H1 (cell line): ENCODE measurements around the gene GDAP2. TPM values are rescaled to one million over a fixed set of nuclear protein-coding genes. Genes with fewer than 3 reads are reported as not detected.

Experiments
- CTCF ChIA-PET: fragments of 300-600 bp; sonication (Branson Sonifier 250); formaldehyde crosslinking; loops from one replicate; lab custom pipeline; 2021; ENCODE audit not compliant: partially characterized antibody; lab: Charles Lee
- POLR2A ChIA-PET: fragments of 300-600 bp; sonication (Branson Sonifier 250); formaldehyde crosslinking; loops from one replicate; lab custom pipeline; 2021; ENCODE audit warnings: inconsistent platforms; ENCODE audit not compliant: partially characterized antibody; lab: Charles Lee
- DNase-seq, 2 experiments: peaks; one replicate each; pipeline versions ENCODE4 v3.0.0 to v3.0.0-alpha.2; 2010 to 2022; ENCODE audit warnings: low spot score in 2 of 2, low read depth in 1 of 2, mixed read lengths in 1 of 2
- FAIRE-seq: peaks from 2 replicates; lab custom pipeline; 2011; peaks lifted over from hg19 to GRCh38; lab: Jason Lieb, UNC
- H2AFZ ChIP-seq: 2 replicates; pipeline ENCODE4 v1.8.1; 2012; ENCODE audit warnings: low read length, inconsistent platforms
- H2AK5ac ChIP-seq: 2 replicates; pipeline ENCODE4 v1.6.1; 2013; ENCODE audit warnings: low read depth, low read length
- H2BK120ac ChIP-seq: replicated peaks from 2 replicates; pipeline ENCODE3; 2013; ENCODE audit warnings: low read depth, low read length, inconsistent platforms
- H2BK12ac ChIP-seq: 2 replicates; pipeline ENCODE4 v1.6.1; 2013; ENCODE audit warnings: low read depth, low read length
- H2BK15ac ChIP-seq: 2 replicates; pipeline ENCODE4 v1.6.1; 2013; ENCODE audit warnings: low read length
- H2BK20ac ChIP-seq: 2 replicates; pipeline ENCODE4 v1.6.1; 2013; ENCODE audit warnings: low read length
- H2BK5ac ChIP-seq: 2 replicates; pipeline ENCODE4 v1.6.1; 2013; ENCODE audit warnings: low read depth, low read length
- H3K14ac ChIP-seq: 2 replicates; pipeline ENCODE4 v1.6.1; 2013; ENCODE audit warnings: inconsistent platforms; ENCODE audit not compliant: insufficient read length
- H3K18ac ChIP-seq: 2 replicates; pipeline ENCODE4 v1.6.1; 2013; ENCODE audit warnings: low read length; ENCODE audit errors: extremely low read depth
- H3K23ac ChIP-seq: 2 replicates; pipeline ENCODE4 v1.6.1; 2013; ENCODE audit warnings: inconsistent platforms; ENCODE audit not compliant: insufficient read length
- H3K23me2 ChIP-seq: 2 replicates; pipeline ENCODE4 v1.6.1; 2013; ENCODE audit warnings: low read depth, low read length
- H3K27ac ChIP-seq: 2 replicates; pipeline ENCODE4 v1.6.1; 2011; ENCODE audit warnings: low read depth, low read length, inconsistent platforms
- H3K27me3 ChIP-seq, 4 experiments: replicated peaks in 1 of 4; 1 replicate in 1 of 4; 2 replicates in 3 of 4; pipeline versions ENCODE4 v1.6.1 to v1.8.1; 2011 to 2013; ENCODE audit warnings: low read length in 3 of 4, mild to moderate bottlenecking in 3 of 4, inconsistent platforms in 2 of 4, mixed read lengths in 2 of 4, moderate library complexity in 1 of 4; ENCODE audit not compliant: control insufficient read depth in 3 of 4, insufficient read depth in 3 of 4; ENCODE audit errors: extremely low read depth in 1 of 4
- H3K36me3 ChIP-seq, 4 experiments: 2 replicates each; pipeline versions ENCODE4 v1.6.1 to v1.8.1; 2011 to 2013; ENCODE audit warnings: mild to moderate bottlenecking in 4 of 4, low read length in 3 of 4, moderate library complexity in 2 of 4, control low read depth in 1 of 4, inconsistent platforms in 1 of 4; ENCODE audit not compliant: insufficient read depth in 4 of 4, control insufficient read depth in 2 of 4
- H3K4ac ChIP-seq: replicated peaks from 2 replicates; pipeline ENCODE3; 2013; ENCODE audit warnings: low read length, low read depth, mixed read lengths, inconsistent platforms; ENCODE audit not compliant: insufficient read length
- H3K4me1 ChIP-seq, 4 experiments: replicated peaks in 1 of 4; 1 replicate in 1 of 4; 2 replicates in 3 of 4; pipeline versions ENCODE4 v1.6.1 to v1.8.1; 2011 to 2013; ENCODE audit warnings: low read length in 3 of 4, inconsistent platforms in 2 of 4, mixed read lengths in 1 of 4; ENCODE audit not compliant: insufficient read depth in 4 of 4, control insufficient read depth in 3 of 4
- H3K4me2 ChIP-seq, 2 experiments: 2 replicates each; pipeline versions ENCODE4 v1.6.1 to v1.8.1; 2011 to 2013; ENCODE audit warnings: low read depth in 2 of 2, low read length in 2 of 2, control low read depth in 1 of 2, inconsistent platforms in 1 of 2, mild to moderate bottlenecking in 1 of 2; ENCODE audit not compliant: insufficient read depth in 1 of 2
- H3K4me3 ChIP-seq, 4 experiments: fragments of 200-600, 300-600 bp in 1 of 4; sonication (generic), shearing (Covaris generic), sonication (Bioruptor Twin) in 1 of 4; 2 replicates each; pipeline versions ENCODE4 v1.5.1 to v1.8.1; 2011 to 2016; ENCODE audit warnings: low read length in 4 of 4, low read depth in 3 of 4, control low read depth in 2 of 4, inconsistent platforms in 2 of 4, mild to moderate bottlenecking in 2 of 4, mixed read lengths in 1 of 4, moderate library complexity in 1 of 4; ENCODE audit not compliant: insufficient read depth in 2 of 4; ENCODE audit errors: extremely low read depth in 1 of 4
- H3K56ac ChIP-seq: replicated peaks from 2 replicates; pipeline ENCODE3; 2013; ENCODE audit warnings: low read depth, mild to moderate bottlenecking, mixed read lengths, low read length, inconsistent platforms; ENCODE audit not compliant: insufficient read length
- H3K79me1 ChIP-seq: 2 replicates; pipeline ENCODE4 v1.6.1; 2013; ENCODE audit warnings: low read depth, low read length, control low read depth
- H3K79me2 ChIP-seq, 2 experiments: 2 replicates each; pipeline versions ENCODE4 v1.6.1 to v1.8.1; 2012 to 2013; ENCODE audit warnings: low read length in 2 of 2, mild to moderate bottlenecking in 2 of 2, inconsistent platforms in 1 of 2; ENCODE audit not compliant: insufficient read depth in 2 of 2, control insufficient read depth in 1 of 2
- H3K9ac ChIP-seq, 4 experiments: replicated peaks in 1 of 4; 1 replicate in 1 of 4; 2 replicates in 3 of 4; pipeline versions ENCODE4 v1.6.1 to v1.8.1; 2011 to 2013; ENCODE audit warnings: low read depth in 3 of 4, low read length in 3 of 4, control low read depth in 2 of 4, mild to moderate bottlenecking in 2 of 4, moderate library complexity in 2 of 4, inconsistent platforms in 1 of 4; ENCODE audit errors: extremely low read depth in 1 of 4
- H3K9me3 ChIP-seq, 2 experiments: 2 replicates each; pipeline versions ENCODE4 v1.6.1 to v1.8.1; 2012 to 2013; ENCODE audit warnings: mild to moderate bottlenecking in 2 of 2, moderate library complexity in 2 of 2, control low read depth in 1 of 2, inconsistent platforms in 1 of 2, low read depth in 1 of 2, low read length in 1 of 2, mixed read lengths in 1 of 2; ENCODE audit not compliant: insufficient read depth in 2 of 2
- H4K20me1 ChIP-seq, 2 experiments: replicated peaks in 1 of 2; 2 replicates each; pipeline versions ENCODE3 to v1.8.1; 2011 to 2013; ENCODE audit warnings: inconsistent platforms in 2 of 2, low read length in 2 of 2, mild to moderate bottlenecking in 1 of 2; ENCODE audit not compliant: insufficient read depth in 2 of 2, control insufficient read depth in 1 of 2
- H4K5ac ChIP-seq: 2 replicates; pipeline ENCODE4 v1.6.1; 2013; ENCODE audit warnings: low read length, low read depth, mixed read lengths, inconsistent platforms; ENCODE audit not compliant: insufficient read length
- H4K8ac ChIP-seq: 2 replicates; pipeline ENCODE4 v1.8.0; 2013; ENCODE audit warnings: mild to moderate bottlenecking, moderate library complexity, low read length, inconsistent platforms; ENCODE audit not compliant: insufficient read depth; ENCODE audit errors: extremely low read depth
- H4K91ac ChIP-seq: replicated peaks from 2 replicates; pipeline ENCODE3; 2013; ENCODE audit warnings: low read length, mixed read lengths, inconsistent platforms; ENCODE audit not compliant: insufficient read length
- GTF2F1 ChIP-seq: IDR thresholded peaks from 2 replicates; pipeline ENCODE4 v1.6.1; 2012; ENCODE audit warnings: low read depth, low read length, improper control_type of control experiment, borderline replicate concordance
- JUN ChIP-seq: IDR thresholded peaks from 2 replicates; pipeline ENCODE4 v1.6.1; 2011; ENCODE audit warnings: low read depth, mild to moderate bottlenecking, improper control_type of control experiment, low read length
- MAX ChIP-seq: IDR thresholded peaks from 2 replicates; pipeline ENCODE4 v1.6.1; 2012; ENCODE audit warnings: inconsistent platforms
- NANOG ChIP-seq: IDR thresholded peaks from 2 replicates; pipeline ENCODE4 v1.6.1; 2011; ENCODE audit warnings: low read length, low read depth, mild to moderate bottlenecking, inconsistent platforms; ENCODE audit not compliant: insufficient read depth, poor library complexity, severe bottlenecking
- NRF1 ChIP-seq: IDR thresholded peaks from 2 replicates; pipeline ENCODE4 v1.6.1; 2011; ENCODE audit warnings: mild to moderate bottlenecking, low read depth, low read length, improper control_type of control experiment
- POU5F1 ChIP-seq: IDR thresholded peaks from 2 replicates; pipeline ENCODE4 v1.6.1; 2011; ENCODE audit warnings: low read depth, mild to moderate bottlenecking, low read length, moderate library complexity
- RAD21 ChIP-seq, 2 experiments: IDR thresholded peaks in 1 of 2; conservative IDR thresholded peaks in 1 of 2; 2 replicates each; pipeline ENCODE4 v1.6.1; 2011; ENCODE audit warnings: low read depth in 2 of 2, low read length in 2 of 2, improper control_type of control experiment in 1 of 2, inconsistent platforms in 1 of 2, mild to moderate bottlenecking in 1 of 2, moderate library complexity in 1 of 2
- RFX5 ChIP-seq: IDR thresholded peaks from 2 replicates; pipeline ENCODE4 v1.6.1; 2011; ENCODE audit warnings: low read depth, low read length, improper control_type of control experiment, borderline replicate concordance
- SAP30 ChIP-seq: fragments of 300-600 bp; sonication (generic); IDR thresholded peaks from 2 replicates; pipeline ENCODE4 v1.7.1; 2012; ENCODE audit warnings: low read length, moderate library complexity, mild to moderate bottlenecking, inconsistent platforms; ENCODE audit not compliant: insufficient read depth, insufficient replicate concordance
- SIX5 ChIP-seq: IDR thresholded peaks from 2 replicates; pipeline ENCODE4 v1.6.1; 2011; ENCODE audit warnings: mild to moderate bottlenecking, low read depth, low read length
- SP4 ChIP-seq: IDR thresholded peaks from 2 replicates; pipeline ENCODE4 v1.6.1; 2012; ENCODE audit warnings: low read length, inconsistent platforms
- TCF12 ChIP-seq: IDR thresholded peaks from 2 replicates; pipeline ENCODE4 v1.6.1; 2011; ENCODE audit warnings: low read depth, mild to moderate bottlenecking, low read length
- WGBS, 2 experiments: shearing (Covaris generic) in 1 of 2; methylation state at CpG; one replicate each; pipeline versions ENCODE4 v1.1.6 to v1.1.7; 2013 to 2015; ENCODE audit warnings: low lambda C conversion rate in 2 of 2, mixed read lengths in 2 of 2, inconsistent platforms in 1 of 2, low coverage in 1 of 2, missing lambda C conversion rate in 1 of 2; ENCODE audit not compliant: insufficient replicate concordance in 2 of 2, insufficient coverage in 1 of 2, insufficient read length in 1 of 2; ENCODE audit errors: extremely low coverage in 1 of 2, missing lambda C conversion rate in 1 of 2; 5-methylcytosine and 5-hydroxymethylcytosine counted together
- polyA plus RNA-seq, 7 experiments: library from polyadenylated mRNA; depleted of rRNA in 3 of 7; stranded (reverse) in 5 of 7; unstranded in 2 of 7; fragments of >200 nt in 5 of 7; fragments of 200-250 nt in 2 of 7; gene quantifications; 1 replicate in 5 of 7; 2 replicates in 1 of 7; 4 replicates in 1 of 7; pipeline versions ENCODE4 v1.2.1 to v1.2.3, GENCODE V29; 2011 to 2013; ENCODE audit warnings: missing spikeins in 2 of 7, mixed read lengths in 2 of 7
- total RNA-seq: library from RNA; stranded (reverse); fragmentation: NEBNext Ultra II Directional; extraction: Animal tissue kit (Norgen Biotek cat#: 25700); gene quantifications from 2 replicates; pipeline ENCODE4 v1.2.1, GENCODE V29; 2021
- TF ChIP-seq, protein P1 (sequence below): IDR thresholded peaks from 2 replicates; pipeline ENCODE4 v1.6.1; 2012; ENCODE audit warnings: low read length, inconsistent platforms

The GDAP2 gene
- total and polyA plus RNA-seq, 2 of the 8 experiments (the other 6 are each of a cell fraction or from before 2014, with no cell fraction given), result 8.6 to 27.8 TPM

GRCh38 chr1:117830222-117830621 lies 99.2 kb downstream of the GDAP2 start:
- Histone ChIP-seq H3K18ac (no peak overlapping the region), H3K79me2 (no peaks in the 10 kb centered on the region), H3K36me3 (no peaks in the 10 kb centered on the region), H3K23ac (no peak overlapping the region), H3K14ac (no peak overlapping the region), H3K4ac (no peak overlapping the region), H2BK15ac (no peak overlapping the region), H3K9me3 (0 out of 4 replicates have a peak, but pooled peaks cover 0 to 3% of the 10 kb centered on the region in 2 experiments), H3K79me1 (no peaks in the 10 kb centered on the region), H2AK5ac (no peak overlapping the region), H3K27me3 (no peaks in the 10 kb centered on the region), H2AFZ (no peak overlapping the region), H3K27ac (no peak overlapping the region), H3K4me3 (no peak overlapping the region), H2BK5ac (no peak overlapping the region), H4K8ac (no peak overlapping the region), H2BK20ac (no peak overlapping the region), H2BK120ac (no peak overlapping the region), H4K20me1 (no peaks in the 10 kb centered on the region), H4K5ac (no peak overlapping the region), H3K56ac (no peak overlapping the region), H4K91ac (no peak overlapping the region), H3K4me1 (no peaks in the 10 kb centered on the region), H3K4me2 (no peak overlapping the region), H2BK12ac (no peak overlapping the region), H3K23me2 (no peaks in the 10 kb centered on the region), H3K9ac (no peak overlapping the region)
- WGBS, 2 experiments, result 73% methylated on average over 4 of the region's 4 CpGs; no CpG with 5 or more reads in 1 of the 2 experiments
- DNase-seq (no peak), FAIRE-seq (no peak)
- ChIA-PET CTCF (no interaction called here), POLR2A (no interaction called here)
- no peak for TF ChIP-seq TCF12
- TF ChIP-seq MAX, result no peak
- no peak for TF ChIP-seq SP4
- TF ChIP-seq POU5F1, result no peak
- TF ChIP-seq SAP30, result no peak
- TF ChIP-seq, protein P1, sequence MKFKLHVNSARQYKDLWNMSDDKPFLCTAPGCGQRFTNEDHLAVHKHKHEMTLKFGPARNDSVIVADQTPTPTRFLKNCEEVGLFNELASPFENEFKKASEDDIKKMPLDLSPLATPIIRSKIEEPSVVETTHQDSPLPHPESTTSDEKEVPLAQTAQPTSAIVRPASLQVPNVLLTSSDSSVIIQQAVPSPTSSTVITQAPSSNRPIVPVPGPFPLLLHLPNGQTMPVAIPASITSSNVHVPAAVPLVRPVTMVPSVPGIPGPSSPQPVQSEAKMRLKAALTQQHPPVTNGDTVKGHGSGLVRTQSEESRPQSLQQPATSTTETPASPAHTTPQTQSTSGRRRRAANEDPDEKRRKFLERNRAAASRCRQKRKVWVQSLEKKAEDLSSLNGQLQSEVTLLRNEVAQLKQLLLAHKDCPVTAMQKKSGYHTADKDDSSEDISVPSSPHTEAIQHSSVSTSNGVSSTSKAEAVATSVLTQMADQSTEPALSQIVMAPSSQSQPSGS, result no peak
- TF ChIP-seq RFX5, result no peak
- TF ChIP-seq SIX5, result no peak
- no peak for TF ChIP-seq GTF2F1
- TF ChIP-seq NANOG, result no peak
- TF ChIP-seq NRF1, result no peak
- TF ChIP-seq RAD21 (IDR thresholded peaks at IDR 0.05 in 1 of 2, conservative IDR thresholded peaks at IDR 0.05 in 1 of 2; ENCODE audit: low read depth in 2 of 2, low read length in 2 of 2), result no peak
- TF ChIP-seq JUN, result no peak
